HG03575 (cell line): Measurements from ENCODE around the gene MKLN1.

Experiments
- ATAC-seq: cut with Tn5 transposase; IDR thresholded peaks from one replicate; pipeline ENCODE4 v1.9.1; 2021; ENCODE audit not compliant: unreplicated experiment, insufficient number of reproducible peaks, low FRiP score; ENCODE audit errors: extremely low read depth

The MKLN1 gene

DNA sequence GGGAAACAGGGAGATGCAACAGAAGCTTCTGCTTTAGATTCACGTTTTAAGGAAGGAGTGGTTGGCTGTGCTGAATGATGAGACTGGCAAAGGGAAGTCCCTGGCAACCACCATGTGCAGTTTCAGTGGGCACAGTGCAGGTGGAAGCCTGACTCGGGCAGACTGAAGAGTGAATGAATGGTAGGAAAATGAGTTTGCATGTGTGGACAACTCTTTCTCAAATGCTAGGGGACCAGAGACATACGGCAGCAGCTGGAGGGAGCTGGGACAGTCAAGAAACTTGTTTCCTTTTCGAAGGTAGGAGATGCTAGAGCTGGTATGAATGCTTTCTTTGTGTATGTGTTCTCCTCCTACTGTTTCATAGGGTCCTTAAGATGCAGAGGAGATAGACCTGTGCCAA lies 199.8 kb downstream of the MKLN1 start:
- no peak for ATAC-seq

DNA sequence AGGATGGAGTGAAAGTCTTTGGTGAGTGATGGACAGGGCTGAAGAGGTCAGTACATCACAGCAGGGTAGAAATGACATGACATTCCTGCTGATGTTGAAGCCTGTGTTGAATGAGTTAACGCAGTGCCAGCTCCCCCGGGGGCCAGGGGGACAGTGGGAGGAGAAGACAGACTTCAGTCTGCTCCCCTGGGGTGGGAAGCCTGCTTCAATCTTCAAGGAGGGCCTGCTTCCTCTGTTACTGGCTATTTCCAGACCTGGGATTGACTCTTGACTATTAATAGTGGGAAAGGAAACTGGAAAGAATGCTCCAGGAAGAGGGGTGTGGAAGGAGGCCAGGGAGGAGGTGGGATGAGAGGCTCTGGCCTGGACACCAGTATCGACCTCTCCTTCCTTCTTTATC lies 201.5 kb downstream of the MKLN1 start:
- ATAC-seq, result no peak

DNA sequence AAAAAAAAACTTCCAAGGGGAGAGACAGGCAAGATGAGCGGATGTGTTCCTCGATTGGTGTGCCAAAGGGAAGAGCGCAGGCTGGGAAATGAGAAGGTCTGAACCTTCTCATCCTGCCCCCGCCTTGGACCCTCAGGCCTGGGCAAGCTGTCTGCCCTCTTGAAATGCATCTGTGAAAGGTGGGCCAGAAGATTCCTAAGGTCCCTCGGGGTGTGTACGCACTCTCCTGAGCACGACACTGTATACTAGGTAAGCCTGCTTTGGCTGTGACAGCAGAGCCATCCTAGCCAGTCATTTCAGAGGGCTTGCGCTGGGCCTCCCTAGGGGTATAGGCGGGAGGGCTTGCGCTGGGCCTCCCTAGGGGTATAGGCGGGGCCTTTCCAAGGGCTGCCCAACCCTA lies 201.9 kb downstream of the MKLN1 start:
- no peak for ATAC-seq

DNA sequence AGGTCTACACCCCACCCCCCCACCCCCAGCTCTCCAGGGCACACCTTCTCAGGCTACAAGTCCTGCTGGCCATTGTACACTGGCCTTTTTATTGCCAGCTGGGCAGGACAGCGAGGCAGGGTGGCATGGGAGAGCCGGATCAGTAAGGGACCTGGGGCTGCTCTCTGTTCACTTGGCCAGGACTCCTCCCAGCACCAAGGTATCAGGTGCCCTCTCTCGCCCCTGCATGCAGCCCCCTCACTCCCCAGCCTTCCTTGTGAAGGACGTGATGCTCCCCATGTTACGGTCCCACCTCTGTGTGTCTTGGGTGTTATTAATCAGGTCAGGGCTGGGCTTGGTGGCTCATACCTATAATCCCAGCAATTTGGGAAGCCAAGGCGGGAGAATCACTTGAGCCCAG lies 202.5 kb downstream of the MKLN1 start:
- no peak for ATAC-seq

DNA sequence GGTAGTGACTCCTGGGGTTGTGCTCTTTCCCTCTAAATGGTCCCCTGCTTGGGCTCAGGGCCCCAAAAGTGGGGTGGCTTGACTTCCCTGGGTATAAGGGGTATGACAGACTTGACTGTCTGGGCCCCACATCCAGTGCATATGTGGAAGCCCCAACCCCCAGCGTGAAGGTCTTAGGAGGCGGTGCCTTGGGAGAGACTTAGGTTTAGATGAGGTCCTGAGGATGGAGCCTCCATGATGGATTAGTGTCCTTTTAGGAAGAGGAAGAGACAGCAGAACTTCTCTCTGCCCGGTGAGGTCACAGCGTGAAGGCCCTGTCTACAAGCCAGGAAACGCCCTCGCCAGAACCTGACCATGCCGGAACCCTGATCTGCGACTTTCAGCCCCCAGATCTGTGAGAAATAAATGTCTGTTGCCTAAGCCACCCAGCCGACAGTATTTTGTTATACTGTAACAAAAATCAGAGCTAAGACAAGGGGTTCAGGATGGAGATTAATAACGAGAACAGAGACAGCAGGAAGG lies 205.0 kb downstream of the MKLN1 start:
- no peak for ATAC-seq

DNA sequence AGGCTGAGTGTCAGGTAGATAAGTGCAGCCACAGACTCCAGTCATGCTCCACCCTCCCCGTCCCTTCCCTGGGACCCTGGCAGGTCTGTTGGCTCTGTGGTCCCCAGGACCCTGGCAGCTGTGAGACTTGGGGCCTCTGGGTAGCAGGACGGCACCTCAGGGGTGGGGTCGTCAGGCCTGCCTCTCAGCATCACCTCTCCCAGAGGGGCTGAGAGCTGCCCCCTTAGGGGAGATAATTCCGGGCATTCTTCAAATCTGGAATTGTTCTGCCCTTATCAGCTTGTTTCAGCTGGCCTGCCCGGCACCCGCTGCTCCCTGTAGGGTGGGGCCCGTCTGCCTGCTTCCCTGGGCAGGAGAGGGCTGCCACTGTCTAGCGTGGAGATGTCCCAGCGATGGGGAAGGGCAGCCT lies 205.5 kb downstream of the MKLN1 start:
- no peak for ATAC-seq

DNA sequence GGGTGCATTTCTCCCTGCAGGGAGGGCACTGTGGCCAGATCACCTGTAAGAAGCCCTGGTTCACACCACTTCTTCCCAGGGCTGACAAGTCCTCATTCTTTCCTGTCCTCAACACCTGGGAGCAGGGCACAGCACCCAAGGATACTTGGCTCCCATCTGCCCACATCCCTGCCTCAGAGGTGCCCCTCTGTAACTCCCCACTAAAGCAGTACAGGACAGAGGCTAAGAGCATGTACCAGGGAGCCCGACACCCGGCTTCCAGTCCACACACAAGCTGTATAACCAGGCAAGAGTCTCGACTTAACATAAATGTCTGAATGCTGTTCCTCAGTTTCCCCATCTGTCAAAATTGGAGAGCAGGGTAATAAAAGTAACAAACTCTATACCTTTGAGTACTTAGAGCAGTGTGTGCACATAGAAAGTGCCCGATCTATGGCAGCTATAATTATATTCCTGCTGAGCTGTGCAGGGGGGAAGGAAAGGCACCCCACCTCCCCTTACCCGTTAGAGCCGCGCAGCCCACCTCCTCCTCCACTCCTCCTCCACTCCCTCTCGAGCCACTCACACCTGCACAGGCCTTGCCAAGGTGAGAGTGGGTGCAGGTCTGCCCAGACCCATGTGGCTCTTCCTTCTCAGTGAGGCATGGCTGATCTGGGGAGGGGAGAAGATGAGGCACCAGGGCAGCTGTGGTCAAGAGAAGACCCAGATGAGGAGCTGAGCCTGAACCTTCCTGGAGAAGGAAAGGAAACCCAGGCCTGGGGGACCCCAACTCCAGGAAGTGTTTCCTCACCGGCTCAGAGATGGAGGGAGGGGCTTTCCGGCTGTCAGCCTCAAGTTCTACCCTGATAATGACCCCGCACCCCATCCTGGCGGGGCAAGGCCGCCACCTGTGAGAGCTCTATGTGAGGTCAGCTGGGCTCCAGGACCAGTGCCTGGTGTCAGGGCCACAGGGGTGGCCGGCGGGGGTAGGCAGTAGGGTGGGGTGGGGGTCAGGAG lies 206.2 kb downstream of the MKLN1 start:
- no peak for ATAC-seq

DNA sequence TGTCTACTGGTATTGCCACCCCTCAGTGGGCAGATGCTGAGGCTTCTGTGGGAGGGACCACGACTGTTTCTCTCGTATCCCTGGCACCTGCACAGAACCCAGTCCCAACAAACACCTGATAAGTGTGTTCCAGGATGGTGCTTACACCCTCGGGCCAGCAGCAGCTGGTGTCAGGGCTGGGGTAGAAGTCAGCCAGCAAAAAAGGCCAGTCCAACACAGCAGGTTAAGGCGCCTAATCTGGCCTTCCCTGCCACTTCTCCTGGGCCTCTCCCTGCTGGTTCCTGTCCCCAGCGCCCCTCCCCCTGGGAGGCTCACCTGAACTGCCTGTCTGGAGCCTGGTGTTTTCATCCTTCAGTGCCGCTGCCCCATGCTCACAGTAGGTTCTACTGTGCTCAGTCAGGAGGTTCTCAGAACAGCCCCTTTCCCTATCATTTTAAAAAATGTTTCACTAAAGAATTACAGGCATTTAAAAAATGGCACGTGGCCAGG lies 208.7 kb downstream of the MKLN1 start:
- ATAC-seq, result no peak

DNA sequence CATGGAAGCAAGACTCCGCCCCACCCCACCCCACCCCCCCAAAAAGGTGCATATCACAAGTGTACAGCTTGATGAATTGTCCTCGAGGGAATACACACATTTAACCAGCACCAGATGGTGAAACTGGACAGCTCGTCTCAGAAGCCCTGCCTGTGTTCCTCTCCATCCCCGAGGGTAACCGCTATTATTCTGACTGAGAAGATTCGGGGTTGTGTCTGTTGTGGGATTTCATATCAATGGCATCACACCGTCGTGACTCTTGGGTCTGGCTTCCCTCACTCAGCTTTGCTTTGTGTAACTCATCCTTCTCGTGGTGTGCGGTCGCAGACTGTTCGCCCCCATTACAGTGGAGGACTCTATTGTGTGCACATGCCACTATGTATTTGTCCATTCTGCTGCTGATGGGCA lies 209.9 kb downstream of the MKLN1 start:
- ATAC-seq, result no peak

DNA sequence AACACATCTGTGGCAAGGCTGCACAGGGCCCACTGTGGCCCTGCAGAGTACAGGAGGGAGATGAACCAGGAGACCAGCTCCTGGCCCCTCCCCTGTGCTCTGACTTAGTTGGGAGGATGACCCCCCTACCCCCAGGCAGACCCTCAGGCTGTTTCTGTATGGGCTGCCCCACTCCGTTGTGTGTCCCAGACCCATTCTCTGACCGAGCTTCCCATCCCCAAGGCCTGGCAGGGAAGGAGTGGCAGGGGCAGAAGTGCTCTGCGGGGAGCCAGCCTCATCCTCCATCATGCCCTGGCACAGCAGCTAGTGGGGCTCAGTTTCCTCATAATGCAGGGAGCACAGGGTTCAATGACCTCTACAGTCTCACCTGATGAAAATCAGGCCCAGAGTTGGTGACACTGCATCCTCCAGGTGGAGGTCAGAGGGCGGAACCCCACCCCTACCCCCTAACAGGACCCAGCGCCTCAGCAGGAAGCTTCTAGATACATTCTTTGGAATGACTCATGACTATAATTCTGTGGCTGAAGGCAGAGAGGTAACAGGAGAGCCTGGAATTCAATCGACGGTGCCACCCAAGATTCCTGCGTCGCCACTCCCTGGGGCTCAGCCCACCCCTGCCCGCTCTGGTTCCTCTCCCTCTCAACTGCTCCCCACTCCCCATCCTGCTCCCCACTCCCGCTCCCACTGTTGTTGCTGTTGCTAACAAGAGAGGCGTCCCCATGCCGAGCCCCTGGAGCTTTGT lies 210.6 kb downstream of the MKLN1 start:
- ATAC-seq, result no peak

DNA sequence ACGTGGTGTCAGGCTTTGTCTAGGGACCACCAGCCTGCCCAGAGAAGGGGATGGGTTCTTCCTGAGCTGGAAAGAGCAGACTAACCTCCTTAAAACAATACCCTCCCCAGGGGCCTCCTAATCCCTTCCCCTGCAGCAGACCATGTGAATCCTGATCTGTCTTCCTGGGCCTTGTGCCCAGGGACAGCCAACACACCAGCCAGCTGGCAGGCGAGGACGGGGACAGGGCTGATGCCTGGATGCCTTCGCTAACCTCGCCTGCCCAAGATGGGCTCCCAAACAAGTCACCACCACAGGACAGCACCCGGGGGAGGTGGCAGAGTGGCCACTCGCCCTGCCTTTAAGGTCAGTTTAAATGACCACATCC lies 211.1 kb downstream of the MKLN1 start:
- no peak for ATAC-seq

DNA sequence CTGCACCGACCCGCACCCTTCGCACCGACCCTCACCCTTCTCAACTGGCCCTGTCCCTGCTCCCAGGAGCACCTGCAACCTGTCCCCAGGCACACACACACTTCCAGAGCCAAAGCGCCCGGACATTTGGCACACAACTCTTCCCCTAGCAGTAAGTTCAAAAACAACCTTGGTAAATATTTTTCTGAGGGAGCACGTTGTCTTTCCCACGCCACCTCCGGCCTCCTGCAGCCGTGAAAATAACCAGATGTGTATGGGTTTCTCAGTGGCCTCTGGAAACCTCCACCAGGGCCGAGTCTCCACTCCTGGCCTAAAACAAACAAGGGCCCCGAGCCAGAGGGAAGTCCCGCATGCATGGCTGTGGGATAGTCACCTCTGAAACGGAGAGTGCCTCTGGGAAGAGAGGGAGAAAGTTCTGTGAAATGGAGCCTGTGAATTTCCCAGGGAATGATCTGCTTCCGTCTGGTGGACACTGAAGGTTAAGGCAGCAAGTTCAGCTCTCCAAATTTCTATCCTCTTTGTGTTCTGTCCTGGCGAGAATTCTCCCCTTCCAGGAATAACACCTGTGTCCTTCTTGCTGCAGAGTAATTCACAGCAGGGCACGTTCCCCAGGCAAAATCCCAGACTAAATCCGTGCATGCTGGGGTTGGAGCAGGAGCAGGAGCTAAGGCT lies 213.0 kb downstream of the MKLN1 start:
- ATAC-seq, result no peak

DNA sequence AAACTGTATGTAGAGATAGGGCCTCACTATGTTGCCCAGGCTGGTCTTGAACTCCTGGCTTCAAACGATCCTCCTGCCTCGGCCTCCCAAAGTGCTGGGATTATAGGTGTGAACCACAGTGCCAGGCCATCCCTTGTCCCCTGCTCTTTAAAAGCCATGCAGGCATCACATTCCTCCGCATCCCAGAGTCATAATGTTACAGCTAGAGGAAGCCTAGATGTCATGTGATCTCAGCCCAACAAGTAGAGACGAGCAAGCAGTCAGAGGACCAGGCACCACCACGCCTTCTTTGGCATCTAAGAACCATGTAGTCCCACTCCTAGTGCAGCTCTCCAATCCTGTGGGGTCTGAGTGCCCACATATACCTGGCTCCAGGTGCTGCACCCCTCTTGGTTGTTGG lies 215.6 kb downstream of the MKLN1 start:
- no peak for ATAC-seq

DNA sequence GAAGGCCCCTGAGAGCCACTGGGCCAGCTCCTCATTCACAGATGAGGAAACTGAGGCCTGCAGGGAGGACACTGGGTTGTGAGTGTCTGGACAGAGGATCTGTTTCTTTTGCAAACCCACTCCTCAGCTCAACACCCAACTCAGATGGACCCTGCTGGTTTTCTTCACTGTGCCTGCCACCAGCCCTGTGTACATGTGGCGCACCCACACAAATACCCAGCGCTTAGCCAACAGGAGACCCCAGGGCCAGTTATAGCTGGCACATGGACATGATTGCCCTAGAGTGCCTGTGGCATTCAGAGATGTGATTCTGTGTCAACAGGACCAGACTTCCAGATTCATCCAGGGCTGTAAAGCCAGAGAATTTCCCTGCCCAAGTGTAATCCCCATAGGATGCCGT lies 216.3 kb downstream of the MKLN1 start:
- ATAC-seq, result no peak

DNA sequence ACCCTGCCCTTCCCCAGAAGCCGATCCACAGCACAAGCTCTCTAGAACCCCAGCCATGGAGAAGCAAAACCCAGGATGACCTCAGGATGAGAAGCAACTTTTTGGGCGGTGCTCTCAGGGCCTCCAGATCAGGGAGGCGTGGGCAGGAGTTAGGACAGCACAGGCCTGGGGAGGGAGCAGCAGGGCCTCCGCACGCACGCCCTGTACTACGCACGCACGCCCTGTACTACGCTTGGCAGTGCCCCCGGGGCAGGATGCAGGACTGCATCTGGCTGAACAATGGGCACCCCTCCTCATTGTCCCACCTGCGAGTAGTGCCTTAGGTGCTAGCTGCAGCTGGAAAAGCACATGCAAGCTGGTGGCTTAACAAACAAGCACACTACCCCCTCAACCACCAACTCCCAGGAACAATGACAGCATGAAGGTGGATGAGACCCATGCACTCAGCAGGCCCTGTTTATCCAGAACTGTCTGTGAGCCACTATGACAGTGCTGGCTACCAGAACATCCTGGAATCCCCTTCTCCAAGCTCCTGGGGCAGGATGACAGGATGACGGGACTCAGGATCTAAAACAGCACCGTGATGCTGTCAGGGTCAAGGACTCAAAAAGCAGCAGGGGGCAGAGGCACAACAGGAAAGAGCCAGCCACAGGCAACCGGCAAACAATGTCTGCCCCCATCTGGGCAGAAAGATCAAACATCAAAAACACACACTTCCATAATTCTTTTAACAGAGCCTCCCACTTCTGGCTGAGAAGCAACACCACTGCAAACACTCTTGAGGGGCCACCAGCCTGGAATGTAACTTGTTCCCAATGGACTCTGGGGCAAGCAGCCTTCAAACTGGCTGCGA lies 217.0 kb downstream of the MKLN1 start:
- no peak for ATAC-seq

DNA sequence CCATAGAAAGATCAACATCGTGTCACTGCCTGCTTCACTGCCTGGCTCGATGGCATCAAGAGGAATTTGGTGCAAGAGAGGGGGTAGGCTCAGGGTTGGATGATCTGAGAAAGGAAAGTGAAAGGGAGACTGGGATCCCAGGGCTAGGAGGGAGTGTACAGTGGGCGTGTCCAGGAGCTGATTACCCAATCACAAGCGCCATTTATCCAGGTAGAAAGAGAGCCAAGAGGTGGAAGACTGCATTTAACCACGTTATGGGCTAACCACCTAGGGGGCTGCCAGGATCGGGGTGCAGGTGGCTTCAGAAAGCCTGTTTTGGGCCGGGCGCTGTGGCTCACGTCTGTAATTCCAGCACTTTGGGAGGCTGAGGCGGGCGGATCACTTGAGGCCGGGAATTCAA lies 218.4 kb downstream of the MKLN1 start:
- ATAC-seq, result no peak
